NCI-H128 (cell line): ENCODE data around the gene SWI5.
A peak's percentile ranks its signal among the peaks of the same experiment; 100 is the strongest.
"Not testable (repeated sequence)": the region's sequence is repeated elsewhere in the genome, so short reads cannot be mapped to it uniquely, and the experiment has no call there.

Source experiments
- DNase-seq: peaks from one replicate; lab custom pipeline; 2025; ENCODE audit not compliant: unreplicated experiment; lab: John Stamatoyannopoulos, UW

SWI5 gene

GRCh38 chr9:128276008-128276573, at the start of gene SWI5:
Gene SWI5 (plus strand): TSS chr9:128276276.
- DNase-seq = peak; percentile 99

DNA sequence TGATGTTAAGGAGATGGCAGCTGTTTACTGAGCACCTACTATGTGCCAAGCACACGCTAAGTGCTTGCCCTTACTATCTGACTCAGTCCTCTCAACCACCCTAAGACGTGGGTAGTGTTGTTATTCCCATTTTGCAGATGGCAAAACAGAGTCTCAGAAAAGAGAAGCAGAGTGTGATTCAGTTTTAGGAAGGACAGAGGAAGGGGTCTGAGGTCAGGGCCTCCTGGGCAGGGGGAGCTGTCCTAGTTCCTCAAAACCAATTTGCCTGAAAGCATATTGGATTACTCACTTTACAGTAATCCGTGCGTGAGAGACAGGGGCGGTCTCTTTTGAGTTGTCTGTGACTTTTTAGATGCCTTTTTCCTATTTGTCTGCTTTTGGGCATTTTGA, 49.7 kb upstream of the SWI5 start:
- DNase-seq = no peak

DNA sequence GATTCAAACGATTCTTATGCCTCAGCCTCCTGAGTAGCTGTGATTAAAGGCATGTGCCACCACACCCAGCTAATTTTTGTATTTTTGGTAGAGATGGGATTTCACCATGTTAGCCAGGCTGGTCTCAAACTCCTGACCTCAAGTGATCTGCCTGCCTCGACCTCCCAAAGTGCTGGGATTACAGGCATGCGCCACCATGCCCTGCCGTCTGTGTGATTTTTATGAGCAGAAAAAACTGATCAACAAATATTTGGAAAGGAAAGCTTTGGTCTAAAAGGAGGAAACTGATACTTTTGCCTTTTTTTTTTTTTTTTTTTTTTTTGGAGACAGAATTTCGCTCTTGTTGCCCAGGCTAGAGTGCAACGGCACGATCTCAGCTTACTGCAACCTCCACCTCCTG, 45.2 kb upstream of the SWI5 start:
- DNase-seq = not testable (repeated sequence)

DNA sequence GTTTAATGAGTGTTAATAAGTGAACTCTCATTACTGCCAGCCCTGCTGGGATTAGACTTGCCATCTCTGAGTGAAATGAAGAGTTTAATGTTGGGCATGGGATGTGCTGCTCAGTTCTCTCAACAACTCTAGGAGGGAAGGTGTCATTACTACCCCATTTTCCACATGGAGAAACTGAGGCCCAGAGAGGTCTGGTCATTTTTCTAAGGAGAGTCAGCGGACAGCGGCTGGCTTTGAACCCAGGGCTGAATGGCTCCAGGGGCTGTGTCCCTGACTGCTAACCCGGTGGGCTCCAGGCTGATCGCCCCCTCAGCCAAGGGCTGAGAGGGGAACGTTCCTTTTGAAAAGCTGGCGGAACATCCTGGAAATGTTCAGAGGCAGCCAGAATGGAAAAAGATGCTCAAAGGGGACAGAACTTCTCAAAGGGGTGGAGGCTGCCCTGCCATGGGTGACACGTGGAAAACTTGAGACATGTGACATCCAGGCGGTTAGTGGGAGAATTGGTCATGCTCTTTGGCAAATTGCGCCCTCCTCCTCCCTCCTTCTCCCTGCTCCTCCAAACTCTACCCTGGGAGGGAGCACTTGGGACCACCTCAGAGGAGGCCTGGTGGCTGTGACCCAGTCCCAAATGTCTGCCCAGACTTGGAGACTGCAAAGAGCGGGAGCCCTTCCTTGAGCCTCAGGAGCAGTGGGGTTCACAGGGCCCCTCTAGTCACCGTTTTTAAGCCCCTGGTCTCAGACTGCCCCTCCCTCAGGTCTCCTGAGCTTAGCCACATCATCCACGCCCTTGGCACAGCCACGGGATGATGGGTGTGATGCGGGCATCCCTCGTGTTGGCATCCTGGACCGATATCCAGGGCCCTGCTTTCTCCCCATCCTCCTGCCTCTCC, 44.2 kb upstream of the SWI5 start:
- no peak for DNase-seq

DNA sequence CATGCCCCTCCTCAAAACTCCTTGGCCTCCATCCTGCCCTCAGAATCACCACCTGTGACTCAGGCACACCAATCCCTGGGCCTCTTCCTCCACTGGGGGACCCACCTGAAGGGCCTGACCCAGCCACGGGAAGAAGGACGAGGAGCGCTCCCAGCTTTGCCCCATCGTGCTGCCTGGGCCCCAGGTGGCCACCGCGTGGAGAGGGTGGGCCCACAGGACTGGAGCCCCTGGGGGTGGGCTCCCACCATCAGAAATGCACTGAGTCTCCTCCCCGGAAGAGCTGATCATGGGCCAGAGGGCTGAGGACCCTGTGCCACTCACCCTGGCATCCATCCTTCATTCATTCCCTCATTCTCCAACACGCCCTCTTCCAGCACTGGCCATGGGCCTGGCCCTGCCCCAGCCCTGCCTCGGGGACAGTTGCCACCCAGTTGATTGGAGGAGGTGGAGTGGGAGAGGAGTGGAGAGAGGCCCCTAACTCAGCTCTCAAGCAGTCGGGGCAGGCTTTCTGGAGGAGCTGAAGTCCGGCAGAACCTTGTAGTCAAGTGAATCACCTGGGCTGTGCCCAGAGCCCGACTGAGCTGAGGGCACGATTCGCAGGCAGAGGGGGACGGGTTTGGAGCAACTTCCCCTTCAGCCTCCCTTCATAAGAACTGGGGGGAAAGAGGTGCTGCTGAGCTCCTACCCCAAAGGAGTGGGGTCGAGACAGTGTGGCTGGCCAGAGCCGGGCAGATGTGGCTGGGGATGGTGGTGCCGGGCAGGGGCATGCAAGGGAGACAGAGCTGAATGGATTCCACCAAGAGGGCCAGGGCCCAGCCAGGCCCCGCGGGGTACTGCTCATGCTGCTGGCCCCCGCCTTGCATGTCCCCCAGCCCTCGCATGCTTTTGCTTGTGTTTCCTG, 43.3 kb upstream of the SWI5 start:
- DNase-seq = no peak

- DNase-seq = no peak
Observed at GRCh38 chr9:128233817-128234406, 42.2 kb upstream of the SWI5 start.

- no peak for DNase-seq
Observed at GRCh38 chr9:128242124-128242523, 34.0 kb upstream of the SWI5 start.

DNA sequence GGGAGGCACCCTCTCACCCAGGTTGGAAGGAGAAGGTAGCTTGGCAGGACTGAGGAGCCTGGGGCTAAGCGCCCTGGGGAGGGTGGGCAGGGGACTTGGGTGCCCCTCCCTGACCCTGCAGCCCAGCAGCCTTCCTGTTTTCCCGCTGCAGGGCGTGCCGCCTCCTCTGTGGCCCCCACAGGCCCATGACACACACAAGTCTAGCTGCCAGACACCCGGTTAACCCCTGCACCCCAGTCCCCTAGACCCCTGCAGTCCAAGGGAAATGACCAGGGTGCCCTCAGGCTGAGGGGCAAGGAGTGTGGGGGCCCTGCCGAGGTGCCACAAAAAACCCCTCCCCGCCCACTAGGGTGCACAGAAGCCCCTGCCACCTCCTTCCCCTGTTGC, 33.3 kb upstream of the SWI5 start:
- DNase-seq = no peak

- no peak for DNase-seq
Observed at GRCh38 chr9:128243215-128244018, 32.7 kb upstream of the SWI5 start.

- no peak for DNase-seq
Observed at GRCh38 chr9:128244091-128244836, 31.8 kb upstream of the SWI5 start.

- DNase-seq = no peak
Observed at GRCh38 chr9:128244837-128245231, 31.2 kb upstream of the SWI5 start.

GRCh38 chr9:128245421-128246151, 30.5 kb upstream of the SWI5 start:
- no peak for DNase-seq

DNA sequence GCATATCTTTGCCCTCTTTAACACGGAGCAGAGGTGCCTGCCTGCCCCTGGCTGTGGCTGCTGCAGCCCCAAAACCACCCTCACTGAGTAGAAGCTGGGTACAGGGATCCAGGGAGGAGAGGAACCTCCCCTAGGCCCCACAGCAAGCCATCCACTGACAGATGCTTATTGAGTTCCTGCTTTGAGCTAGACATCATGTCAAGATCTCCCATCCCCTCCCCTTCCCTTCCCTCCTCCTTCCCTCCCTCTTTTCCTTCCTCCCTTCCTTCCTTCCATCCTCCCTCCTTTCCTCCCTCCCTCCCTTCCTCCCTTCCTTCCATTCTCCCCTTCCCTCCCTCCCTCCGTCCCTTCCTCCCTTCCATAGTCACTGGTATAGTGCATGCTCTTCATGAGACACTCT, 29.6 kb upstream of the SWI5 start:
- DNase-seq = no peak

DNA sequence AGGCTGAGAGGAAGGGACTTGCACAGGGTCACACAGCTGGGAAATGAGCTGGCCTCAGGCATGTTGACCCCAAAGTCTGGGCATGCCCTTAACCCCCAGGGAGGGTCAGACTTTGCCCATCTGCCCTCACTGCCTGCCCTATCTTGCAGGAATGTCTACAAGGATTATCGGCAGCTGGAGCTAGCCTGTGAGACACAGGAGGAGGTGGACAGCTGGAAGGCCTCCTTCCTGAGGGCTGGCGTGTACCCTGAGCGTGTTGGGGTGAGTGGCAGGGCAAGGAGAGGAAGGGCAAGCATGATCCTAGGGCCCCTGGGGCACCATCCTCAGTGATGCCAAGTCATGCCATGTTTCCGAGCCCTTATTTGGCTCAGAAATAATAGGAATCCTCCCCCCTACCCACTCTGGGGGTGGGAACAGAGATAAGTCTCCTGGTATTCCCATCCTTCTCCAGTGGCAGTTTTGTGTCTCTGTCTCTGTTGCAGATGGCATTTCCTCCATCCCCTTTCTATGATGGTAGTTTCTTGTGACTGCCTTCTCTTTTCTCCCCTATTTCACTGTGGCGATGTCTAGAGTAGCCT, 28.8 kb upstream of the SWI5 start:
- DNase-seq = no peak

DNA sequence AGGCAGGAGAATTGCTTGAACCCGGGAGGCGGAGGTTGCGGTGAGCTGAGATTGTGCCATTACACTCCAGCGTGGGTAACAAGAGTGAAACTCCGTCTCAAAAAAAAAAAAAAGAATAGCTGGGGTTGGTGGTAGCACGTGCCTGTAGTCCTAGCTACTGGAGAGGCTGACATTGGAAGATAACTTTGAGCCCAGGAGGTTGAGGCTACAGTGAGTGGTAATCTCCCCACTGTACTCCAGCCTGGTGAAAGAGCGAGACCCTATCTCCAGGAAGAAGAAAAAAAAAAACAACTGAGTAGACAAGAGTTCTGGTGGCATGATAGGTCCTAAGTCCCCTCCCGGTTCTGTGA, 26.5 kb upstream of the SWI5 start:
- no peak for DNase-seq

DNA sequence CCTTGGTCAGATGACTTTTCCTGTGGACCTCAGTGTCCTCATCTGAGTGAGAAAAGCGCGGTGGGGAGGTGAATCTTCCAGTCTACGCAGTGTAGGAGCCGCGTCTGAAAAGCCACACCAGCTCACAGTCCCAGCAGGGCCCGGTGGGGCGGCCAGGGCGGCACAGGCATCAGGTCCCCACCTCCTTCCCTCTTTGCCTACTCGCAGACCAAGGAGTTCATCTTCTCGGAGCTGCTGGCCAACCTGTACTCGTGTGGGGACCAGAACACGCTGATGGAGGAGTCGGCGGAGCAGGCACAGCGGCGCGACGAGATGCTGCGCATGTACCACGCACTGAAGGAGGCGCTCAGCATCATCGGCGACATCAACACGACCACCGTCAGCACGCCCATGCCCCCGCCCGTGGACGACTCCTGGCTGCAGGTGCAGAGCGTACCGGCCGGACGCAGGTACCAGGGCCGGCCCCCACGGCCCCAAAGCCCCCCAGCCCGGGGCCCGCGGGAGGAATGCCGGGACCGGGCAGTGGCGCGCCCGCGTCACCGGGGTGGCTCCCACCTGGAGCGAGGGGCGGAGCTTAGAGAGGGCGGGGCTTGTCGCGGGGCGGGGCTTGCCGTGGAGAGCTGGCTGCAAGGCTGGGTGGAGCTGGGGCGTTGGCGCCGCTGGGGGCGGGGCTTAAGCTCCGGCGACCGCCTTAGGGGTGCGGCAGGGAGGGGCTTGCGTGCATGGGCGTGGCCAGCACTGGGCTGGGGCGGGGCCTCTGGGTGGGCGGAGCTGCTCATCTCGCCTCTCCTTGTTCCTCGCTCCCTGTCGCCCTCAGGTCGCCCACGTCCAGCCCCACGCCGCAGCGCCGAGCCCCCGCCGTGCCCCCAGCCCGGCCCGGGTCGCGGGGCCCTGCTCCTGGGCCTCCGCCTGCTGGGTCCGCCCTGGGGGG, 25.9 kb upstream of the SWI5 start:
- DNase-seq = no peak

GRCh38 chr9:128250839-128251731, 25.0 kb upstream of the SWI5 start:
- DNase-seq = no peak
